ENCODE data around the gene UBASH3B. TPM values are rescaled to one million over a fixed set of nuclear protein-coding genes. Genes with fewer than 3 reads are reported as not detected.

The UBASH3B gene
- total RNA-seq, 1 experiment from 2014 or later = 8.0 TPM

- H3K36me3 Mint-ChIP-seq (ENCODE audit: insufficient read depth in 1 of 3, low read depth in 3 of 3) = peaks cover 0 to 12% (median 3%) of the 10 kb centered on the region in 3 experiments; a peak in 3 of 7 replicates
Observed at GRCh38 chr11:122799406-122800105, 144.0 kb downstream of the UBASH3B start.

More at GRCh38 chr11:122799406-122800105, 144.0 kb downstream of the UBASH3B start:
- no CpG with 5 or more reads among the region's 4 CpGs for WGBS (ENCODE audit: extremely low coverage, insufficient read length, low lambda C conversion rate)
- H2BK20ac ChIP-seq (ENCODE audit: low read depth, low read length, poor library complexity, severe bottlenecking) = no peak overlapping the region
- no peak overlapping the region for H3K4me2 ChIP-seq (ENCODE audit: insufficient read depth, insufficient read length, low read length)
- no peaks in the 10 kb centered on the region for H3K4me1 ChIP-seq (ENCODE audit: insufficient read depth, low read length)
- H3T11ph ChIP-seq (ENCODE audit: low read length) = no peak overlapping the region
- Mint-ChIP-seq H3K4me3 (no peak overlapping the region), H3K9me3 (no peaks in the 10 kb centered on the region), H3K27me3 (ENCODE audit: low read depth) (no peaks in the 10 kb centered on the region), H3K27ac (no peak overlapping the region; a peak in 1 of 7 replicates), H3K4me1 (peaks cover 17 to 20% of the 10 kb centered on the region in 2 experiments)
- no peak overlapping the region for H2BK12ac ChIP-seq (ENCODE audit: insufficient read length, low read depth, low read length)
- no peaks in the 10 kb centered on the region for H3K27me3 ChIP-seq (ENCODE audit: insufficient read depth, low read length)
- H2AFZ ChIP-seq (ENCODE audit: low read length) = no peak overlapping the region
- no peaks in the 10 kb centered on the region for H4K20me1 ChIP-seq (ENCODE audit: control insufficient read depth, insufficient read depth, insufficient read length)
- H2BK120ac ChIP-seq (ENCODE audit: low read depth, low read length, poor library complexity, severe bottlenecking) = no peak overlapping the region
- H3K23ac ChIP-seq (ENCODE audit: insufficient read length, low read depth, low read length) = no peak overlapping the region
- H2BK5ac ChIP-seq (ENCODE audit: insufficient read length, low read length) = no peak overlapping the region
- no peak overlapping the region for H3K27ac ChIP-seq (ENCODE audit: insufficient read length, low read depth, low read length)
- no peak for TF ChIP-seq CTCF (conservative IDR thresholded peaks at IDR 0.05)
- DNase-seq = no peak
- H3K56ac ChIP-seq (ENCODE audit: insufficient read length, low read depth, low read length) = no peak overlapping the region
- H3K23me2 ChIP-seq (ENCODE audit: insufficient read length, low read depth, low read length, poor library complexity, severe bottlenecking) = no peaks in the 10 kb centered on the region
- H3K79me1 ChIP-seq (ENCODE audit: insufficient read depth, low read depth, low read length, poor library complexity, severe bottlenecking) = no peaks in the 10 kb centered on the region
- H3K9ac ChIP-seq (ENCODE audit: extremely low read depth, insufficient read length, low read length) = no peak overlapping the region
- no peaks in the 10 kb centered on the region for H3K79me2 ChIP-seq (ENCODE audit: insufficient read depth, low read length)
- no peak overlapping the region for H4K8ac ChIP-seq (replicated peaks; ENCODE audit: insufficient read length, low read depth, low read length)
- H2BK15ac ChIP-seq (ENCODE audit: low read depth, low read length) = no peak overlapping the region
- H3K14ac ChIP-seq (ENCODE audit: insufficient read depth, low read length) = no peak overlapping the region
- H2AK5ac ChIP-seq (ENCODE audit: insufficient read length, low read length) = no peak overlapping the region
- H3K18ac ChIP-seq (ENCODE audit: insufficient read length, low read depth, low read length) = no peak overlapping the region
- no peak overlapping the region for H4K5ac ChIP-seq (ENCODE audit: insufficient read length, low read depth, low read length)
- H4K91ac ChIP-seq (ENCODE audit: insufficient read length, low read depth, low read length) = no peak overlapping the region
- no peak overlapping the region for H3K4ac ChIP-seq (ENCODE audit: low read depth, low read length)
- H3K9me3 ChIP-seq (ENCODE audit: control insufficient read depth, low read depth, low read length) = no peaks in the 10 kb centered on the region
